ENCODE data around the gene SMOC2.
"Not testable (repeated sequence)": the region's sequence is repeated elsewhere in the genome, so short reads cannot be mapped to it uniquely, and the experiment has no call there.

The SMOC2 gene

DNA sequence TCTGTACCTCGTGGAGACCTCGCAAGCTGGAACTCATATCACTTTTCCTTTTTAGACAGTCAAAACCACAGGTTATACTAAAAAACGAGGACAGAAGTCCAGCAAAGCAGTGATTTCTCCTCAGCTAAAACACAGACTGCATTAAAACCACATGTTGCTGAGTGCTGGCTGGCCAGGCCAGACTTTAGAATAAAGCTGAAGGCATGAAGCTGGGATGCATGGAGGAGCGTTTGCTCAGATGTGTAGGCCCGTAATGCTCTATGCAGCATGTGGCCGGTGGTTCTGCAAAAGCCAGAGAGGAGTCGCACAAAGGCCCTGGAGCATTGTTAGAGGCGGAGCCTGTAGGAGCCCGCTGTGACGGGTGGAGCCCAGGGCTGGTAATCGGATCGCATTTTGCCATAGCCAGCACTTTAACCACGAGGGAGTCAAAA lies 83.6 kb downstream of the SMOC2 start:
- DNase-seq = no peak

DNA sequence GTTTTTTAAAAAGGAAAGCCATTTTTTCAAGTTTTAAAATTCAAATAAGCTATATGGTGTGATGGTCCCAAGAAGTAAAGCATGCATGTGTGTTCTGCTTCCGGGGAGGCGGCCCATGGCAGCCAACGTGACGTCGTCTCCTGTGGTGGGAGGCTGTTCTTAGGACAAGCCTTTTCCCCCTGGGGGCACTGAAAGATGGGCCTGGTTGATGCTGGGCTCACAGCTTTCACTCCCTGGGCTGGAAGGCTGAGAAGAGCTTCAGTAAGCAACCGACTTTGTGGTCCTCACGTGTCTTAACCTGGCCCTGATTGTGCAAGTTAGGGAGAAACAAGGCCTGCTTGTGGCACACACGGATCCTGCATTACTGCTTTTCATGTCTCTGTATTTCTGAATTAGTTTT lies 84.1 kb downstream of the SMOC2 start:
- no peak for DNase-seq

DNA sequence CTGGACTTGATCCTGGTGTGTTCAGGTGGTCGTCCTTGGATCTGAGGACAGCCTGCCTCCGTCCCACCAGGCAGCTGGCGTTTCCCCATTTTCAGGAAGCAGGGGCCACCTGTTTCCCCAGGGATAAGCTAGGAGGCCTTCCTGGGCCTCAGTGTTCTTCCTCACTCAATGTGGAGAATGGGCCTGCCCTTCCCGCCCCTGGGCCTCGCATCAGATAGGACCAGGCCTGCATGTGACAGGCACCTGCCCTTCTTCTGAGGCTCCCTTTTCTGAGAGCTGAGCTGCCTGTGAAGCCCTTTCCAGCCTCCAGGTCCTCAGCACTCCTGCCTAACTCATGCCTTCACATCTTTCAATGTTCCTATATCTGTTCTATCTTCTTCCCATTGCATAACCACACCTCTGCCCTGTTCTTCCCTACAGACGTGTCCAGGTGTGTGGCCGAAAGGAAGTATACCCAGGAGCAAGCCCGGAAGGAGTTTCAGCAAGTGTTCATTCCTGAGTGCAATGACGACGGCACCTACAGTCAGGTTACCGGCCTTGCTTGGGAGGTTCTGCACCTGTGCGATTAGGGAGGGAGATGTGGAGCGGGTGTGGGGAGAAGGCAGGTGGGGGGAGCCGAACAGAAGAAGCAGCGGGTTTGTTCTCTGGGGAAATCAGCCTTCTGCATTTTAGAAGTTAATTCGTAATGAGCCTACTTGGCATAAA lies 85.1 kb downstream of the SMOC2 start:
- no peak for DNase-seq

DNA sequence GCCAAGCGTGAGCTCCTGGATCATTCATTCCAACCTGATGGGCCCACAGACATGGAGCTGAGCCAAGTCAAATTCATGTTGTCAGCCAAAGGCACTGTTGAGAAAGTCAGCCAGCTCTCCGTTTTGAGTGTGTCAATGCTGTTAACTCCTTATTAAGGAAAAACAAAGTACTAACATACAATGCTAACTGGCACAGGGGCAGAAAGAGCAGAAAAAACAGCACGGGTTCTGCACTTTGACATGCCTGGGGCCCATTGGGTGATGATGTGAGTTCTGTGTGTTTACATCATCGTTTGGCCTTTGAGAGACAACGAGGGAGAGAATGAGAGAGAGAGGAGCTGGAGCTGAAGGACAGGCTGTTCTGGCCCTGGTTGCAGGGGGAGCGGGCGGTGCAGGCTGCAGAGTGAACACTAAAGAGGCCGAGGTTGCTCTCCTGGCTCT lies 85.9 kb downstream of the SMOC2 start:
- no peak for DNase-seq

DNA sequence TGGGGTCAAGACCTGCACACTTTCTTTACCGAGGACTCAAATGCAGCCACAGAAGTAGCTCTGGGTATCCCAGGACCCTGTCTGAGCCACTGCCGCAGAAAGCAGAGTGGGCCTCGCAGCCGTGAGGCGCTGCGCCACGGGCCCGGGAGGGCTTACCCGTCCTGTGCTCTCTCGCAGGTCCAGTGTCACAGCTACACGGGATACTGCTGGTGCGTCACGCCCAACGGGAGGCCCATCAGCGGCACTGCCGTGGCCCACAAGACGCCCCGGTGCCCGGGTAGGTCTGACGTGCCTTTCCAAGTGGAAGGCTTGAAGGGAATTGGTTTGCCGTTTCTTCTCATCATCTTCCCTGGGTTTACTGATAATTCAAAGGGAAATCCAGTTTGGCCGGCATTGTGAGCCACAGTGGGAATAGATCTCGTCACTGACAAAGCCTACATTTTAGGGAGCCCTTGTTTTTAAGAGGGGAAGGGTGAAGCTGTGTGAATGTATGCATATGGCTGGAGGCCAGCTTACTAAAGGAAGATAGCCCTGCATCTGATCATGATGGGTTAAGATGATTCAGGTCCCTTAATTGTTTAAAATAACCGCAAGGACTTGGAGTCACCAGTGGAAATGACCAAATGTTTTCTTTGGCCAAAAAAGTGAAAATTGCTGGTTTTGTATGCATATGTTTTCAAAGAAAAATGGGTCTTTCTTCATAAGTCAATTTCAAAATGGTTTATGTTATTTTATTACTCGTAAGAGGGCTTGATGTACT lies 86.6 kb downstream of the SMOC2 start:
- DNase-seq = no peak

DNA sequence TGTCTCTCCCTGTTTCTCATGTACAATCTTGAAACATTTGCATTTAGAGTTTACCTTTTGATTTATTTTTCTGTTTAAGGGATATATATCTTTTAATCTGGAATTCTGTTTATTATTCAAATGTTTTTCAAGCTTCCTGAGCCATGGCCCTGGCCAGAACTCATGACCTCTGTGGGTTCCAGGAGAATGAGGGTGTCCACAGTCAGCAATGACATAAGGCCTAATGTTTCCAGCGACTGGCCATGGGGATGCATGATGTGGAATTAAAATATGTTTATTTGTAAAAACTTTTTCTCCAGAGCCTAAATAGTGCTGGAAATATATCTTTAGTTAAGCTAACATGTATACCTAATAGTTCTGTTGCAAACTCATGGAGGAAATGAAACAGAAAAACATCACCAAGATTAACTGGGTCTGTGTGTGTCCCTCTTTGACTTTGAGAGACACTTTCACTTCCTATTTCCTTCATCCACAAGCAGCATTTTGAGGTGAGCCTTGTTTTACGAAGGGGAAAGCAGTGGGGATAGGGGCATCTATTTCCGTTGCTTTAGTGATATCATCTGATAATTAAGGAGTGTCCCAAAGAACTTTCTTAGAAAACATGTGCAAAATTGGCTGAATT lies 87.6 kb downstream of the SMOC2 start:
- DNase-seq = no peak

DNA sequence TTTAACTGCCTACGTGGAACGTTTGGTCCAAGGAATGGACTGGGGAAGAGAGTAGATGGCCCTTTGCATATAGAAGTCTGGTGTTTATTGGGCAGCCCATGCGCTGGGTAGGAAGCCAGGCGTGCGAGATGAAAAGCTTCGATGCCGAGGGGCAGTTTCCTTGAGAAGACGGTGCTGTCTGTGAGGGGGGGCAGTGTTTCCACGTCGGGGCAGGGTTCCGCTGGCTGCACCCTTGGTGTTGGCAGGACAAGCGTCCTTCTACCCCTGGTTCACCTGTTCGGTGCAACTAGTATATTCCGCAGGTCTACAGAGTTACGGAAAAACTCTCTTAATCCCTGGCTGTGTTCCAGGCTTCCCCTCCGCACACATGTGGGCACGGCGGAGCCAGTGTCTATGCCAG lies 88.2 kb downstream of the SMOC2 start:
- DNase-seq = no peak

DNA sequence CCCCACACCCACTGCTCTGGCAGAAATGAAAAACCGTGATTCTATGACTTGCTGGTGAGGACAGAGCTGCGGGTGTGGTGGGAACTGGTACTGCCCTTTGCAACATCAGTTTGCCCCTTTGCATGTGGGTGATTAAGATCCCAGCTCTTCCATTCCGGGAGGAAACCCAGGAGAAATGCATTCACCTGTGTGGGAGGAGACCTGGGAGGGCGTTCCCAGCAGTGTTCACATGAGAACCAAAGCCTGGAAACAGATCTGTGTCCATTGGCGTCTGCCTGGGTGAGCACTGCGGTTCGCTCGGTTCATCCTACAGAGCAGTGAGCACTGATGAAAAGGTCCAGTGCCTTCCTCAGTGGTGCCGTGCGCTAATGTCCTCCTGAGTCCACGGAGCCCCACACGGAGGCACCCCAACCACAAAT lies 89.7 kb downstream of the SMOC2 start:
- DNase-seq = no peak

DNA sequence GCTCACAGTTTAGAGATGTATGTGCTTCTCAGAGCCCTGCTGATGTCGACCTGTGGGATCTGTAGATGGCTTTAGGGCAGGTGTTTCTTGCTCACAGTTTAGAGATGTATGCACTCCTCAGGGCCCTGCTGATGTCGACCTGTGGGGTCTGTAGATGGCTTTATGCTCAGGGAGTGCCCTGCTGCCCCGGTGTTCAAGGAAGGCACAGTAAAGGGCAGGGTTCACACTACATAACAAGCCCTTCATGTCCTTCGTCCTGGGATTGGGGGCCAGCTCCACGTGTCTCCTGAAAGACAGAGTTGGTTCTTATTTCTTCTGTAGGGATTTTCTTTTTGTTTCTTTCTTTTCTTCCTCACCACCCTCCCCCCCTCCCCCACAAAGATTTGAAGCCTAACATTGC lies 91.1 kb downstream of the SMOC2 start:
- no peak for DNase-seq

DNA sequence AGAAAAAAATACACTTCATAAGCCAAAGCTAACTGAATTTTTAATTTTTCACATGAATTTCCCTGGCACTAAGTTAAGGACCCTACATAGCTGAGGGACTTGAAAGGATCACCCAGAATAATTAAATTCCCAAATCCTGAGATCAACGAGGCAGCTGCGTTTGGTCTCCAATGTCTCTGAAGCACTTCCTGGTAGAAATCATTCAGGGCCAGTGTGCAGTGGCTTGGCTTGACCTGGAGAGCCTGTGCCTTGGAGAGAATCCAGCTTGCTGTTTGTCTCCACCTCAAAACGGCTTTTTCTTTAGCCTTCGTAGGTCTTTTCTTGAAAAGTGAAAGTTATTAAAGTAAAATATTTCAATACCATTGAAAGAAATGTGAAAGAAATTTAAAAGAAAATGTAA lies 92.4 kb downstream of the SMOC2 start:
- DNase-seq = no peak

DNA sequence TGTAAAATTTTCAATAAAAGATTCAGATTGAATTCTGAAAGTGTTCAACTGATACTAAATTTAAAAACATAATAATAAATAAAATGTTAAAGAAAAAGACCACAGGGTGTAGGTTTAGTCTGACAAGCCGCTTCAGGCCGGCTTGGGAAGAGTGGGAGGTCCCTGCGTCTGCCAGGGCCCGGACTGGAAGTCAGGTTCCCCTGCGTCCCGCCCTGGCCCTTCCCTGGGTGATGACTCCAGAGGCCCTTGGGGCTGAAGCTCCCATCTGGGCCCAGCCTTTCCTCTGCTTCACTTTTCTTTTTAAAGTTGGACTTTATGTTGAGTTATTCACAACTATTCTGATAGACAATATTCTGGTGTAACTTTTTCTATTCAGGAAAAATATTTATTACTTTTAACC lies 93.3 kb downstream of the SMOC2 start:
- DNase-seq = no peak

DNA sequence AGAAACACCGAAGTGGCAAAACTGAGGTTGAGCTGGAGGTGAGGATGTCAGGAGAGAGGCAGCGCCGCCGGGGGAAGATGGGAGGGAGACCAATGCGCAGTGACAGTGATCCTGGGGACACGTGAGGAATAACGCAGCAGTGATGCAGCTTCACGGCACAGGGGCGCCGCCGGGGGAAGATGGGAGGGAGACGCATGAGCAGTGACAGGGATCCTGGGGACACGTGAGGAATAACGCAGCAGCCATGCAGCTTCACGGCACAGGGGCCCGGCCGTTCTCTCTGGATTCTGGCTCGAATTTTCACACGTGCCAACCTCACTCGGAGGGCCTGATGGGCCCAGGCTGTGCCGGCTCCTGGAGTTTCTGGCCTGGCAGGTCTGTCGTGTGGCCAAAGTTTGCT lies 94.7 kb downstream of the SMOC2 start:
- no peak for DNase-seq

DNA sequence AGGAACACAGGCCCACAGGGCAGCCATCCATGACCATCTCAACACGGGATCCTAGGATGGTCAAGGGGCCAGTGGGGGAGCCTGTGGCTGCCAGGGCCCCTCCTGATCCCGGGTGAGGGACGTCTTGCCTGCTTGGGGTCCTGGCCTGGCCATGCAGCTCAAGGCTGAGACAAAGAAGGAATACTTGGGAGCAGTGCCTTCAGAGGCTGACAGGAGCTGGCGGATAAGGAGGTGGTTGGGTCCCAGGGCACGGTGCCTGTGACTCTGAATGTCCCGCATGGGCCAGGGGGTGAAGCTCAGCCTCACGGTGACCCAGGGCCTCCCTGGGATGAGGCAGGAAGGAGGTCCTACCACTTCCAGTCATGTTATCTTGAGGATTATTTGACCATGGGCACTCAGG lies 95.2 kb downstream of the SMOC2 start:
- DNase-seq = no peak

DNA sequence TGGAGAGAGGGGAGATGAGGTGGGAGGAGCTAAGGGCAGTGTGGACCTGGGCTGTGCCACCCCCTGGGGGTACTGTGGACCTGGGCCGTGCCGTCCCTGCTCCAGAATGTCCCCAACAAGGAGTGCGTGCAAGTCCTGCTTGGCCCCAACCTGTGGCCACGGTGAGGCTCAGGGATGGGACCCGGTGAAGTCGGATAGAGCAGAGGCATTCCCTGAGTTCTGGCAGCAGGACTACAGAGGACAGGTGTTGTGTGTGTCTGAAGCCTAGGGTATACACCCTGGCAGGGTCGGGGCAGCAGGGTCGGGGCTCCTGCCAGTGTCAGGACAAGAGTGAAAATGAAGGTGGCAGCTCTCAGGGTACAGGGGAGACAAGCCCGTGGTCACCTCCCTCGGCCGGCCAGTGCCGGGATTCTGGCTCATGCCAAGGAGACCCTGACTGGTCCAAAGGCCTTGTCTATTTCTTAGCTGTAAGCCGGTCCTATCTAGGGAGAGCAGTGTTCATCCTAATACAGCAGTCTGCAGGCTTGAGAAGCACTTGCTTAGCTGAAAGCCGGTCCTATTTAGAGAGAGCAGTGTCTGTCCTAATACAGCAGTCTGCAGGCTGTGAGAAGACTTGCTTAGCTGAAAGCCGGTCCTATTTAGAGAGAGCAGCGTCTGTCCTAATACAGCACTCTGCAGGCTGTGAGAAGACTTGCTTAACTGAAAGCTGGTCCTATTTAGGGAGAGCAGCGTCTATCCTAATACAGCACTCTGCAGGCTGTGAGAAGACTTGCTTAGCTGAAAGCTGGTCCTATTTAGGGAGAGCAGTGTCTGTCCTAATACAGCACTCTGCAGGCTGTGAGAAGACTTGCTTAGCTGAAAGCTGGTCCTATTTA lies 95.9 kb downstream of the SMOC2 start:
- no peak for DNase-seq

DNA sequence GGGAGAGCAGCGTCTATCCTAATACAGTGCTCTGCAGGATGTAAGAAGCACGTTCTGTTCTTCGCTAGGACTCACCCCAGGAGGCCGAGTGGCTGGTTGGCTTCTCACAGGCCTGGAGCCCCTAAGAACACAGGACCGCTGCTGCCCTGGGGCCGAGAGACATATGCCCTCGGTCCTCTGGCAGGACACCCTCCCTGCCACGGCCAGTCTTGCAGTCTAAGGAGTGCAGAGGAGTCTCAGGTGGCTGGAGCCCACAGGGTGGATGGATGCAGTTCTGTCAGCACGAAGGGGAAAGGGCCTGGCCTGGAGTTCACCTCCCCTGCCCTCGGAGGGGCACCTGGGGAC lies 96.5 kb downstream of the SMOC2 start:
- no peak for DNase-seq

DNA sequence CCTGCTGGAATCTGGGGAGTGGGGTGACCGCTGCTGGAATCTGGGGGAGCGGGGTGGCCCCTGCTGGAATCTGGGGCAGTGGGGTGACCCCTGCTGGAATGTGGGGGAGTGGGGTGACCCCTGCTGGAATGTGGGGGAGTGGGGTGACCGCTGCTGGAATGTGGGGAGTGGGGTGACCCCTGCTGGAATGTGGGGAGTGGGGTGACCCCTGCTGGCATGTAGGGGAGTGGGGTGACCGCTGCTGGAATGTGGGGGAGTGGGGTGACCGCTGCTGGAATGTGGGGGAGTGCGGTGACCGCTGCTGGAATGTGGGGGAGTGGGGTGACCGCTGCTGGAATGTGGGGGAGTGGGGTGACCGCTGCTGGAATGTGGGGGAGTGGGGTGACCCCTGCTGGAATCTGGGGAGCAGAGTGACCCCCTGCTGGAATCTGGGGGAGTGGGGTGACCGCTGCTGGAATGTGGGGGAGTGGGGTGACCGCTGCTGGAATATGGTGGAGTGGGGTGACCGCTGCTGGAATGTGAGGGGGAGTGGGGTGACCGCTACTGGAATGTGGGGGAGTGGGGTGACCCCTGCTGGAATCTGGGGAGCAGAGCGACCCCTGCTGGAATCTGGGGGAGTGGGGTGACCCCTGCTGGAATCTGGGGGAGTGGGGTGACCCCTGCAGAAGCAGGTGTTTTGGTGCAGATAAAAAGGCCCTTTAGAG lies 97.4 kb downstream of the SMOC2 start:
- not testable (repeated sequence) for DNase-seq

DNA sequence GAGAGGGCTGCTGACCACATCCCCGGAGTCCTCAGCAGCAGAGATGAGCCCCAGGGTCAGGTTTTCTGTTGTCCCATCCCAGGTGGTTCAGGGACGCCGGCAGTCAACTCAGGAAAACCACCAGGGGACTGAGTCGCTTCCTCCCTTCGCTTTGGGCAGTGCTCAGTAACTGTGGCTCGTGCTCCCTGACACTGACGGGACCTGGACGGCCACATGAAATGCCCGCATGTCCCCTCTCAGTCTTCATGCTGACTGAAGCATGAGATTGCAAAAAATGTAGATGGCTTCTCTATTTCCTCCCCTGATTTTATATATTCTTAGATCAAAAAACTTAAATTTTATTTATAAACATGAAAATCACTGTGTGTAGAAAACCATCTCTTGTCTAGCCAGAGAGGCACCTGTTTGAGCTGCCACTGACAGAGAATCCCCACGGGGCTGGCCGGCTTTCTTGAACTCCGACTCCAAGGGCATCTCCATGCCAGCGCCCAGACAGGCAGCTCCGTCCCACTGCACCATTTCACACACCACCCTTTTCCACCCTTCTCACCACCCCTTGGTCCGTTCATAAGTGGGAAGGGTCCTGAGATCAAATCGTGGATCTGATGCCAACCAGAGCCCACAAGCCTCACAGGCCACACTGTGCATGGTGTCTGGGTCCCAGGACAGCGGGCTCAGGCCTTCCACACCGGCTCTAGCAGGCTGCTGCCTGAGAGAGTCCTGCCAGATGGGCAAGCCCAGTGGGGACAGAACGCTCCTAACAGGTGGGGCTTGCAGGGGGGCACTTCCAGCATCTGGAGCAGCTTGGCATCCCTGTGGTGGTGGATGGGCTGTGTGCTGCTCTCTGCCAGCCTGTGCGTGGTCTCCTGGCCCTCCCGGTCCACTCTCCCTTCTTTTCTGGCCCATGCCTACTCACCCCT lies 98.2 kb downstream of the SMOC2 start:
- DNase-seq = no peak

DNA sequence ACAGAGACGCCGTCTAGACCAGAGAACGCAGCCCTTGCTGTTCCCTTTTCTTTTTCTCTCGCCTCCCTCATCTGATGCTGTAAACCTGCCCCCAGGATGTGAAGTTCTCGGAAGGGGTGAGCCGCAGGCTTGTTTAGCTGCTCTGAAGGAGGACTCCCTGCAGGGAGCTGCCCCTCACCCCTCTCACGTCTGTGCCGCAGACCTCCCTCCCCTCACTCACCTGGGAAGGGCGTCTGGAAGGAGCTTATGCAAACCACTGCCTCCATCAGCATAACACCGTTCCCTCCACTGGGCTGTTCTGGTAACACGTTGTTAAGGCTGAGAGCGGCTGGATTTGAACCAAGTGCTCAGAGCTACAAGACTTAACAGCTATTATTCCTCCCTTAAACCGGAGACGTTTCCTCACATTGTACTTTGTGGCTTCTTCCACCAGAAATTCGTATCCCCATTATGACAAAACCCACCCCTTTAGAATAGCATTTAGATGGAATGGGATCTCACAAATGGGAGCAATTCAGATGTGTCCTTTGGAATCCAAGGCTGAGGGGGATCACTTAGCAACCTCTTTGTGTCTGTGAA lies 99.8 kb downstream of the SMOC2 start:
- no peak for DNase-seq

DNA sequence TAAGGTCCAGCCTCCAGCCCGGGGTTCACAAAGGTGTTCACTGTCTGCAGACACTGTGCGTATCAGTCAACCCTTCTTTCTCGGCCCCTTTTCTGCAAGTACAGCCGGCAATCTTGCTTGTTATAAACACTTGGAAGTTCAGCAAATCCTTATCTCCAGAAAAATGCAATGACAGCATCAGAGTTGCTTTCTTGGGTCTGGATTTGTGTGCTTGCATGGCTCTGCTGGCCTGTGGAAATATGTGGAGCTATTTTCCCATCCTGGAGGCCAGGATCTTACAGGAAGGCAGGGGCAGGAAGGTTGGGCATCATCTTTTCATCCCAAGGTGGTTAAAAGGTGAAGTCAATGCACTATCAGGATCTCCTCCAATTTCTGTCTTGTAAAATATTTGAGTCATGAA lies 100.3 kb downstream of the SMOC2 start:
- no peak for DNase-seq

DNA sequence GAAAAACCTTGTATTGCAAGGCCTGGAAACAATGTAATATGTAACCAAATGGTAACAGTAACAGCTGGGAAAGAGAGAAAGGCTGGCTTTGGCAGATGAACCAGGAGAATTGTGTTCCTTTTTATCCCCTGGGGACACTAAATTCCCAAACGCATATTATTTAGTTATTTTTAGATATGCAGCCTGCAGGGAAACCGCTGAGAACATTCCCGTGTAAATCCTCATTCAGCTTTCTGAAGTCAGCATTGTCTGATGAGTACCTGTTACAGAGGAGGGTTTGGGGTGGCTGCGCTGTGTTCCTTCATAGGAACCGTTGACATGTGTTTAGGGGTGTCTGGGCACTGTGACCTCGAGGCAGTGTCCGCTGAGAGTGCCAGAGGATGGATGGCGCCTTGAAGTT lies 101.3 kb downstream of the SMOC2 start:
- no peak for DNase-seq

DNA sequence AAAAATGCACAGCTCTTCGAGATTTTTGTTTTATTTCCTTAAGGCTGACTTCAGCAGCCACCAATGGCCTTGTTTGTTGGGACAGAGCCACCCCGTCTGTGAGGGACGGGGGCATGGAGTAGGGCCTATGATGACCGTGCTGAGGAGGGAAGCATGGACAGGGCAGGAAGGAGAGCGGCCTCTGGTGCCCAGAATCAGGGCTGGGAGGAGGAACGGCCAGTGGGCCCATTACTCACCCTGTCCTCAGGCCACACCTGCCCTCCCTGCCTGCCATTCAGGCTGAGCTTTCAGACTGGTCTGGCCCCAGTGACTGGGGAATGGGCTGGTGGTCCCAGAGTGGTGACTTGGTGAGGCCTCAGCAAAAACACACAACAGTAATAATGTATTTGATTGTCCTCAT lies 104.4 kb downstream of the SMOC2 start:
- no peak for DNase-seq

Measured in 8988T (cell line).